Liver (tissue), 9 donors: Measurements from ENCODE around the gene OTUD5. TPM values are rescaled to one million over a fixed set of nuclear protein-coding genes. Genes with fewer than 3 reads are reported as not detected.

Source experiments
- DNase-seq: peaks from one replicate; pipeline ENCODE4 v3.0.0-alpha.2; 2017; ENCODE audit warnings: low spot score
- H3K27ac ChIP-seq, 2 donors: one replicate each; pipeline ENCODE4 v1.7.0; 2013; ENCODE audit warnings: inconsistent platforms in 2 of 2, low read length in 2 of 2, control low read depth in 1 of 2, low read depth in 1 of 2, mild to moderate bottlenecking in 1 of 2
- H3K27me3 ChIP-seq, 4 donors: one replicate each; pipeline versions ENCODE4 v1.6.1 to v1.7.0; 2013; ENCODE audit warnings: low read length in 3 of 4, inconsistent platforms in 1 of 4, mild to moderate bottlenecking in 1 of 4, moderate library complexity in 1 of 4; ENCODE audit not compliant: control insufficient read depth in 4 of 4, insufficient read depth in 4 of 4
- H3K36me3 ChIP-seq, 4 donors: one replicate each; pipeline versions ENCODE4 v1.6.1 to v1.7.0; 2013; ENCODE audit warnings: low read length in 3 of 4, mild to moderate bottlenecking in 3 of 4, low read depth in 1 of 4, moderate library complexity in 1 of 4; ENCODE audit not compliant: control insufficient read depth in 4 of 4, insufficient read depth in 3 of 4
- H3K4me1 ChIP-seq, 4 donors: one replicate each; pipeline versions ENCODE4 v1.6.1 to v1.7.0; 2013; ENCODE audit warnings: low read length in 3 of 4, mild to moderate bottlenecking in 3 of 4, moderate library complexity in 1 of 4; ENCODE audit not compliant: control insufficient read depth in 4 of 4, insufficient read depth in 4 of 4
- H3K4me3 ChIP-seq, 3 donors: one replicate each; pipeline versions ENCODE4 v1.6.1 to v1.7.0; 2013; ENCODE audit warnings: low read length in 3 of 3, control low read depth in 1 of 3, low read depth in 1 of 3, mild to moderate bottlenecking in 1 of 3
- H3K9ac ChIP-seq, 2 donors: one replicate each; pipeline ENCODE4 v1.7.0; 2013; ENCODE audit warnings: low read length in 2 of 2, mild to moderate bottlenecking in 2 of 2, moderate library complexity in 2 of 2, control low read depth in 1 of 2, low read depth in 1 of 2
- H3K9me3 ChIP-seq, 4 donors: one replicate each; pipeline versions ENCODE4 v1.6.1 to v1.7.0; 2013; ENCODE audit warnings: low read length in 3 of 4; ENCODE audit not compliant: control insufficient read depth in 4 of 4
- FOXA1 ChIP-seq: IDR thresholded peaks from 2 replicates; pipeline ENCODE4 v1.6.1; 2016; ENCODE audit warnings: antibody characterized with exemption
- FOXA2 ChIP-seq: IDR thresholded peaks from 2 replicates; pipeline ENCODE4 v1.6.1; 2016; ENCODE audit warnings: antibody characterized with exemption
- GABPA ChIP-seq, 2 donors: IDR thresholded peaks in 1 of 2; conservative IDR thresholded peaks in 1 of 2; 2 replicates each; pipeline ENCODE4 v1.6.1; 2016; ENCODE audit warnings: antibody characterized with exemption in 2 of 2, mild to moderate bottlenecking in 1 of 2, moderate library complexity in 1 of 2
- HNF4A ChIP-seq, 2 donors: conservative IDR thresholded peaks; 2 replicates each; pipeline ENCODE4 v1.6.1; 2016; ENCODE audit warnings: antibody characterized with exemption in 2 of 2, mild to moderate bottlenecking in 2 of 2
- HNF4G ChIP-seq: IDR thresholded peaks from 2 replicates; pipeline ENCODE4 v1.6.1; 2016; ENCODE audit warnings: antibody characterized with exemption
- JUND ChIP-seq, 2 donors: IDR thresholded peaks; 2 replicates each; pipeline ENCODE4 v1.6.1; 2016; ENCODE audit warnings: antibody characterized with exemption in 2 of 2
- MAX ChIP-seq: IDR thresholded peaks from 2 replicates; pipeline ENCODE4 v1.6.1; 2016; ENCODE audit warnings: antibody characterized with exemption
- RAD21 ChIP-seq, 2 donors: IDR thresholded peaks; 2 replicates each; pipeline ENCODE4 v1.6.1; 2016; ENCODE audit warnings: antibody characterized with exemption in 2 of 2, mild to moderate bottlenecking in 2 of 2
- RXRA ChIP-seq, 2 donors: IDR thresholded peaks; 2 replicates each; pipeline ENCODE4 v1.6.1; 2017 to 2018; ENCODE audit warnings: antibody characterized with exemption in 2 of 2, mild to moderate bottlenecking in 1 of 2
- SP1 ChIP-seq: IDR thresholded peaks from 2 replicates; pipeline ENCODE4 v1.6.1; 2018; ENCODE audit warnings: antibody characterized with exemption, mild to moderate bottlenecking
- TAF1 ChIP-seq: conservative IDR thresholded peaks from 2 replicates; pipeline ENCODE4 v1.6.1; 2016; ENCODE audit warnings: antibody characterized with exemption, mild to moderate bottlenecking
- WGBS: extraction: QIAGEN DNeasy Blood & Tissue Kit; methylation state at CpG from one replicate; pipeline ENCODE4 v1.1.7; 2013; 5-methylcytosine and 5-hydroxymethylcytosine counted together
- polyA plus RNA-seq, 2 donors: library from polyadenylated mRNA; stranded (reverse) in 1 of 2; unstranded in 1 of 2; fragments of 200-250 nt in 1 of 2; fragments of >200 nt in 1 of 2; fragmentation: Nextera tagmentation in 1 of 2; extraction: Ambion mirVana in 1 of 2; gene quantifications; one replicate each; pipeline versions ENCODE4 v1.2.1 to v1.2.3, GENCODE V29; 2013 to 2015
- total RNA-seq, 2 donors: library from RNA; depleted of rRNA; stranded (reverse); fragments of >200 nt; gene quantifications; one replicate each; pipeline ENCODE4 v1.2.3, GENCODE V29; 2014
- TF ChIP-seq, protein P1 (sequence below): IDR thresholded peaks from 2 replicates; pipeline ENCODE4 v1.6.1; 2016; ENCODE audit warnings: antibody characterized with exemption, mild to moderate bottlenecking
- TF ChIP-seq, protein P2 (sequence below): IDR thresholded peaks from 2 replicates; pipeline ENCODE4 v1.6.1; 2016; ENCODE audit warnings: antibody characterized with exemption
- TF ChIP-seq, protein P3 (sequence below): fragments of 150-350 bp; IDR thresholded peaks from 2 replicates; pipeline ENCODE4 v1.5.1; 2017; ENCODE audit warnings: improper control_type of control experiment, low read depth, low read length; ENCODE audit not compliant: missing input control
- donor health status: healthy.
- donor health status: healthy.
- donor health status: healthy.
- donor health status: healthy.
- donor health status: healthy.

Gene OTUD5
- total and polyA plus RNA-seq, 4 donors = 9.3 to 29.3 (median 17.9) TPM

- DNase-seq = peak; percentile 88
- H3K9me3 ChIP-seq = no peaks in the 10 kb centered on the region
- under 1% methylated on average over 55 of the region's 55 CpGs for WGBS
- H3K9ac ChIP-seq = peak within 1 kb of the TSS; percentile 59 to 67
- peak within 1 kb of the TSS; percentile 80 to 88 for H3K27ac ChIP-seq
- TF ChIP-seq HNF4G (no peak), TAF1 (peak; percentile 82), MAX (peak; percentile 54), FOXA1 (no peak), HNF4A (conservative IDR thresholded peaks at IDR 0.05) (no peak), SP1 (peak; percentile 51)
- TF ChIP-seq, protein P1, sequence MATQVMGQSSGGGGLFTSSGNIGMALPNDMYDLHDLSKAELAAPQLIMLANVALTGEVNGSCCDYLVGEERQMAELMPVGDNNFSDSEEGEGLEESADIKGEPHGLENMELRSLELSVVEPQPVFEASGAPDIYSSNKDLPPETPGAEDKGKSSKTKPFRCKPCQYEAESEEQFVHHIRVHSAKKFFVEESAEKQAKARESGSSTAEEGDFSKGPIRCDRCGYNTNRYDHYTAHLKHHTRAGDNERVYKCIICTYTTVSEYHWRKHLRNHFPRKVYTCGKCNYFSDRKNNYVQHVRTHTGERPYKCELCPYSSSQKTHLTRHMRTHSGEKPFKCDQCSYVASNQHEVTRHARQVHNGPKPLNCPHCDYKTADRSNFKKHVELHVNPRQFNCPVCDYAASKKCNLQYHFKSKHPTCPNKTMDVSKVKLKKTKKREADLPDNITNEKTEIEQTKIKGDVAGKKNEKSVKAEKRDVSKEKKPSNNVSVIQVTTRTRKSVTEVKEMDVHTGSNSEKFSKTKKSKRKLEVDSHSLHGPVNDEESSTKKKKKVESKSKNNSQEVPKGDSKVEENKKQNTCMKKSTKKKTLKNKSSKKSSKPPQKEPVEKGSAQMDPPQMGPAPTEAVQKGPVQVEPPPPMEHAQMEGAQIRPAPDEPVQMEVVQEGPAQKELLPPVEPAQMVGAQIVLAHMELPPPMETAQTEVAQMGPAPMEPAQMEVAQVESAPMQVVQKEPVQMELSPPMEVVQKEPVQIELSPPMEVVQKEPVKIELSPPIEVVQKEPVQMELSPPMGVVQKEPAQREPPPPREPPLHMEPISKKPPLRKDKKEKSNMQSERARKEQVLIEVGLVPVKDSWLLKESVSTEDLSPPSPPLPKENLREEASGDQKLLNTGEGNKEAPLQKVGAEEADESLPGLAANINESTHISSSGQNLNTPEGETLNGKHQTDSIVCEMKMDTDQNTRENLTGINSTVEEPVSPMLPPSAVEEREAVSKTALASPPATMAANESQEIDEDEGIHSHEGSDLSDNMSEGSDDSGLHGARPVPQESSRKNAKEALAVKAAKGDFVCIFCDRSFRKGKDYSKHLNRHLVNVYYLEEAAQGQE = peak; percentile 50
- TF ChIP-seq, protein P2, sequence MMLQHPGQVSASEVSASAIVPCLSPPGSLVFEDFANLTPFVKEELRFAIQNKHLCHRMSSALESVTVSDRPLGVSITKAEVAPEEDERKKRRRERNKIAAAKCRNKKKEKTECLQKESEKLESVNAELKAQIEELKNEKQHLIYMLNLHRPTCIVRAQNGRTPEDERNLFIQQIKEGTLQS = no peak
- peaks cover 0 to 14% (median 2%) of the 10 kb centered on the region in 4 donors for H3K36me3 ChIP-seq
- peak within 1 kb of the TSS; percentile 26 to 60 (median 54) for H3K4me3 ChIP-seq
- peaks cover 0 to 36% (median 9%) of the 10 kb centered on the region in 4 donors for H3K4me1 ChIP-seq
- H3K27me3 ChIP-seq = peaks cover 0 to 2% (median 0%) of the 10 kb centered on the region in 4 donors
These were observed 38.6 kb downstream of the OTUD5 start, which contains the start of gene PIM2 for GRCh38 chrX:48918643-48919340. PIM2 (minus strand) TSS chrX:48919024; CDS start chrX:48918834, 190 bp downstream.

DNA sequence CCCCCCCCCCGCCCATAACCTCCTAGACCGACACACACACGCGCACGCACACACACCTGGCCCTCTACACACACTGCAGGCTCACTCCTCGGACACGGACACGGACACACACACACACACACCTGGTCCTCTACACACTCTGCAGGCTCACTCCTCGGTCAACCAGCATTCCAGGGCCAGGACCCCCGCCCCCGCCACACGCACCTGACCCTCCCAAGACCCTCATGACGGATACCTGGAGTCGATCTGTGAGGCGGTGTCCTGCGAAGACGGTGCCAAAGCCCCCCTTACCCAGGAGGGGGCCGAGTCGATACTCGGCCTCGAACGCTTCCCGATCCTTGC, 39.1 kb downstream of the OTUD5 start:
- H3K9me3 ChIP-seq = no peaks in the 10 kb centered on the region
- DNase-seq = no peak
- no peak for TF ChIP-seq GABPA (IDR thresholded peaks at IDR 0.05 in 1 of 2, conservative IDR thresholded peaks at IDR 0.05 in 1 of 2)
- TF ChIP-seq JUND (IDR thresholded peaks at IDR 0.05) = no peak
- no peak for TF ChIP-seq SP1
- TF ChIP-seq RAD21 (IDR thresholded peaks at IDR 0.05) = no peak
- TF ChIP-seq RXRA (IDR thresholded peaks at IDR 0.05) = no peak
- TF ChIP-seq FOXA2 = no peak
- no peak for TF ChIP-seq HNF4A (conservative IDR thresholded peaks at IDR 0.05)
- TF ChIP-seq, protein P3, sequence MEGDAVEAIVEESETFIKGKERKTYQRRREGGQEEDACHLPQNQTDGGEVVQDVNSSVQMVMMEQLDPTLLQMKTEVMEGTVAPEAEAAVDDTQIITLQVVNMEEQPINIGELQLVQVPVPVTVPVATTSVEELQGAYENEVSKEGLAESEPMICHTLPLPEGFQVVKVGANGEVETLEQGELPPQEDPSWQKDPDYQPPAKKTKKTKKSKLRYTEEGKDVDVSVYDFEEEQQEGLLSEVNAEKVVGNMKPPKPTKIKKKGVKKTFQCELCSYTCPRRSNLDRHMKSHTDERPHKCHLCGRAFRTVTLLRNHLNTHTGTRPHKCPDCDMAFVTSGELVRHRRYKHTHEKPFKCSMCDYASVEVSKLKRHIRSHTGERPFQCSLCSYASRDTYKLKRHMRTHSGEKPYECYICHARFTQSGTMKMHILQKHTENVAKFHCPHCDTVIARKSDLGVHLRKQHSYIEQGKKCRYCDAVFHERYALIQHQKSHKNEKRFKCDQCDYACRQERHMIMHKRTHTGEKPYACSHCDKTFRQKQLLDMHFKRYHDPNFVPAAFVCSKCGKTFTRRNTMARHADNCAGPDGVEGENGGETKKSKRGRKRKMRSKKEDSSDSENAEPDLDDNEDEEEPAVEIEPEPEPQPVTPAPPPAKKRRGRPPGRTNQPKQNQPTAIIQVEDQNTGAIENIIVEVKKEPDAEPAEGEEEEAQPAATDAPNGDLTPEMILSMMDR = no peak
- WGBS = 5% methylated on average over 23 of the region's 23 CpGs
- H3K27me3 ChIP-seq = peaks cover 0 to 2% (median 0%) of the 10 kb centered on the region in 4 donors
- peaks cover 0 to 10% (median under 1%) of the 10 kb centered on the region in 4 donors for H3K36me3 ChIP-seq
- peak overlapping the region in 1 of 2 donors; percentile 59 for H3K9ac ChIP-seq
- peak overlapping the region; percentile 80 to 88 for H3K27ac ChIP-seq
- peaks cover 0 to 36% (median 9%) of the 10 kb centered on the region in 4 donors for H3K4me1 ChIP-seq
- H3K4me3 ChIP-seq = peak overlapping the region; percentile 14 to 60 (median 54)
